ENCODE measurements around the gene SPTBN2. TPM values are rescaled to one million over a fixed set of nuclear protein-coding genes. Genes with fewer than 3 reads are reported as not detected.

Gene SPTBN2
- total and polyA plus RNA-seq, 2 of the 8 experiments (the other 6 are each of a cell fraction or from before 2014, with no cell fraction given), result 19.1 to 69.0 TPM

GRCh38 chr11:66670816-66671215 is 58.2 kb downstream of the SPTBN2 start:
- peaks cover 0 to 3% (median 0%) of the 10 kb centered on the region in 4 experiments; a peak in 1 of 7 replicates for H3K4me1 ChIP-seq (replicated peaks in 1 of 4; ENCODE audit: control insufficient read depth in 3 of 4, insufficient read depth in 4 of 4, low read length in 3 of 4)
- H3K23me2 ChIP-seq (ENCODE audit: low read depth, low read length), result no peaks in the 10 kb centered on the region
- H2BK5ac ChIP-seq (ENCODE audit: low read depth, low read length), result no peak overlapping the region
- no peak overlapping the region for H3K27ac ChIP-seq (ENCODE audit: low read depth, low read length)
- H2BK120ac ChIP-seq (replicated peaks; ENCODE audit: low read depth, low read length), result no peak overlapping the region
- no peak overlapping the region for H2AK5ac ChIP-seq (ENCODE audit: low read depth, low read length)
- H3K14ac ChIP-seq (ENCODE audit: insufficient read length), result no peak overlapping the region
- H3K23ac ChIP-seq (ENCODE audit: insufficient read length), result no peak overlapping the region
- H3K9me3 ChIP-seq (ENCODE audit: insufficient read depth in 2 of 2, low read depth in 1 of 2, low read length in 1 of 2), result no peaks in the 10 kb centered on the region
- H3K36me3 ChIP-seq (ENCODE audit: control insufficient read depth in 2 of 4, insufficient read depth in 4 of 4, low read length in 3 of 4), result peaks cover 9 to 40% (median 12%) of the 10 kb centered on the region in 4 experiments
- no peak overlapping the region for H2BK15ac ChIP-seq (ENCODE audit: low read length)
- 85% methylated on average over 5 of the region's 5 CpGs; no CpG with 5 or more reads in 1 of the 2 experiments for WGBS, 2 experiments (ENCODE audit: extremely low coverage in 1 of 2, insufficient coverage in 1 of 2, insufficient read length in 1 of 2, insufficient replicate concordance in 2 of 2, low coverage in 1 of 2, low lambda C conversion rate in 2 of 2, missing lambda C conversion rate in 1 of 2)
- ChIA-PET POLR2A (ENCODE audit: partially characterized antibody) (interaction anchor here (0.6 to 66.2 kb wide), 5 partner anchors 7 to 1488 kb away, joined by 3 to 2165 read pairs (median 7); partner anchors contain the start of genes CCDC87, CCS, RBM14 and RBM4), CTCF (ENCODE audit: partially characterized antibody) (interaction anchor here (0.7 to 0.8 kb wide), 2 partner anchors 74 to 253 kb away, joined by 3 to 4 read pairs; no protein-coding TSS in a partner anchor)
- peaks cover 0 to 60% of the 10 kb centered on the region in 2 experiments; a peak in 2 of 4 replicates for H3K79me2 ChIP-seq (ENCODE audit: control insufficient read depth in 1 of 2, insufficient read depth in 2 of 2, low read length in 2 of 2)
- no peak overlapping the region for H3K18ac ChIP-seq (ENCODE audit: extremely low read depth, low read length)
- H3K56ac ChIP-seq (replicated peaks; ENCODE audit: insufficient read length, low read depth, low read length), result no peak overlapping the region
- H2AFZ ChIP-seq (ENCODE audit: low read length), result no peak overlapping the region
- no peak overlapping the region for H3K4ac ChIP-seq (replicated peaks; ENCODE audit: insufficient read length, low read depth, low read length)
- H3K79me1 ChIP-seq (ENCODE audit: low read depth, low read length), result peaks cover 5% of the 10 kb centered on the region; the same call in 1 of the 2 replicates
- H2BK20ac ChIP-seq (ENCODE audit: low read length), result no peak overlapping the region
- H3K9ac ChIP-seq (replicated peaks in 1 of 4; ENCODE audit: extremely low read depth in 1 of 4, low read depth in 3 of 4, low read length in 3 of 4), result no peak overlapping the region
- H4K8ac ChIP-seq (ENCODE audit: extremely low read depth, insufficient read depth, low read length), result no peak overlapping the region
- H4K91ac ChIP-seq (replicated peaks; ENCODE audit: insufficient read length, low read length), result no peak overlapping the region
- H4K5ac ChIP-seq (ENCODE audit: insufficient read length, low read depth, low read length), result no peak overlapping the region
- H3K4me3 ChIP-seq (ENCODE audit: extremely low read depth in 1 of 4, insufficient read depth in 2 of 4, low read depth in 3 of 4, low read length in 4 of 4), result no peak overlapping the region
- H3K4me2 ChIP-seq (ENCODE audit: insufficient read depth in 1 of 2, low read depth in 2 of 2, low read length in 2 of 2), result no peak overlapping the region
- FAIRE-seq (no peak), DNase-seq (ENCODE audit: low read depth in 1 of 2, low spot score in 2 of 2) (no peak)
- H4K20me1 ChIP-seq (replicated peaks in 1 of 2; ENCODE audit: control insufficient read depth in 1 of 2, insufficient read depth in 2 of 2, low read length in 2 of 2), result peaks cover 0 to 10% of the 10 kb centered on the region in 2 experiments
- H2BK12ac ChIP-seq (ENCODE audit: low read depth, low read length), result no peak overlapping the region
- TF ChIP-seq CEBPB (IDR thresholded peaks at IDR 0.05; ENCODE audit: low read depth, low read length) (no peak), POLR2A (IDR thresholded peaks at IDR 0.05; ENCODE audit: control extremely low read depth in 1 of 2, low read depth in 2 of 2, low read length in 2 of 2) (0 out of 3 replicates have a peak, but pooled peaks of 1 of the 2 experiments have one; percentile 20)
- H3K27me3 ChIP-seq (replicated peaks in 1 of 4; ENCODE audit: control insufficient read depth in 3 of 4, extremely low read depth in 1 of 4, insufficient read depth in 3 of 4, low read length in 3 of 4), result no peaks in the 10 kb centered on the region

Measured in H1 (cell line).